Measurements from ENCODE around the gene TRIM44.

GRCh38 chr11:35735903-35736302, 73.3 kb downstream of the TRIM44 start:
- TF ChIP-seq EP300 (IDR thresholded peaks at IDR 0.05) = no peak
- TF ChIP-seq, protein P1, sequence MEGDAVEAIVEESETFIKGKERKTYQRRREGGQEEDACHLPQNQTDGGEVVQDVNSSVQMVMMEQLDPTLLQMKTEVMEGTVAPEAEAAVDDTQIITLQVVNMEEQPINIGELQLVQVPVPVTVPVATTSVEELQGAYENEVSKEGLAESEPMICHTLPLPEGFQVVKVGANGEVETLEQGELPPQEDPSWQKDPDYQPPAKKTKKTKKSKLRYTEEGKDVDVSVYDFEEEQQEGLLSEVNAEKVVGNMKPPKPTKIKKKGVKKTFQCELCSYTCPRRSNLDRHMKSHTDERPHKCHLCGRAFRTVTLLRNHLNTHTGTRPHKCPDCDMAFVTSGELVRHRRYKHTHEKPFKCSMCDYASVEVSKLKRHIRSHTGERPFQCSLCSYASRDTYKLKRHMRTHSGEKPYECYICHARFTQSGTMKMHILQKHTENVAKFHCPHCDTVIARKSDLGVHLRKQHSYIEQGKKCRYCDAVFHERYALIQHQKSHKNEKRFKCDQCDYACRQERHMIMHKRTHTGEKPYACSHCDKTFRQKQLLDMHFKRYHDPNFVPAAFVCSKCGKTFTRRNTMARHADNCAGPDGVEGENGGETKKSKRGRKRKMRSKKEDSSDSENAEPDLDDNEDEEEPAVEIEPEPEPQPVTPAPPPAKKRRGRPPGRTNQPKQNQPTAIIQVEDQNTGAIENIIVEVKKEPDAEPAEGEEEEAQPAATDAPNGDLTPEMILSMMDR (IDR thresholded peaks at IDR 0.05) = no peak
- TF ChIP-seq POLR2A (IDR thresholded peaks at IDR 0.05) = no peak
